ENCODE data around the gene TMEM131.

GRCh38 chr2:97981961-97982360, 13.8 kb downstream of the TMEM131 start:
- TF ChIP-seq CTCF (conservative IDR thresholded peaks at IDR 0.05) (no peak), EZH2 (IDR thresholded peaks at IDR 0.05; ENCODE audit: low read depth) (no peak)

All from PC-9 (cell line).